ENCODE results near the gene CLDN20.
"Not testable (repeated sequence)": the region's sequence is repeated elsewhere in the genome, so short reads cannot be mapped to it uniquely, and the experiment has no call there.

CLDN20 gene

GRCh38 chr6:155245831-155246230 lies 18.0 kb upstream of the CLDN20 start:
- DNase-seq (ENCODE audit: low read depth) = no peak

- no peak for DNase-seq (ENCODE audit: low read depth)
Observed at GRCh38 chr6:155246825-155247224, 17.0 kb upstream of the CLDN20 start.

GRCh38 chr6:155247618-155248007 lies 16.2 kb upstream of the CLDN20 start:
- DNase-seq (ENCODE audit: low read depth) = no peak

GRCh38 chr6:155248008-155249001 lies 15.5 kb upstream of the CLDN20 start:
- no peak for DNase-seq (ENCODE audit: low read depth)

GRCh38 chr6:155250701-155251381 lies 13.0 kb upstream of the CLDN20 start:
- DNase-seq (ENCODE audit: low read depth) = no peak

GRCh38 chr6:155252581-155252980 lies 11.2 kb upstream of the CLDN20 start:
- no peak for DNase-seq (ENCODE audit: low read depth)

- no peak for DNase-seq (ENCODE audit: low read depth)
Observed at GRCh38 chr6:155253337-155253736, 10.5 kb upstream of the CLDN20 start.

- DNase-seq (ENCODE audit: low read depth) = no peak
Observed at GRCh38 chr6:155254139-155254538, 9.7 kb upstream of the CLDN20 start.

GRCh38 chr6:155256122-155256795 lies 7.6 kb upstream of the CLDN20 start:
- DNase-seq (ENCODE audit: low read depth) = no peak

- no peak for DNase-seq (ENCODE audit: low read depth)
Observed at GRCh38 chr6:155257796-155258195, 6.0 kb upstream of the CLDN20 start.

- DNase-seq (ENCODE audit: low read depth) = no peak
Observed at GRCh38 chr6:155259204-155259603, 4.6 kb upstream of the CLDN20 start.

- no peak for DNase-seq (ENCODE audit: low read depth)
Observed at GRCh38 chr6:155259897-155260296, 3.9 kb upstream of the CLDN20 start.

GRCh38 chr6:155260686-155261085 lies 3.1 kb upstream of the CLDN20 start:
- DNase-seq (ENCODE audit: low read depth) = no peak

GRCh38 chr6:155261111-155261900 lies 2.5 kb upstream of the CLDN20 start:
- no peak for DNase-seq (ENCODE audit: low read depth)

- no peak for DNase-seq (ENCODE audit: low read depth)
Observed at GRCh38 chr6:155262655-155263054, 1.2 kb upstream of the CLDN20 start.

- no peak for DNase-seq (ENCODE audit: low read depth)
Observed at GRCh38 chr6:155264693-155265320, 994 bp downstream of the CLDN20 start.

GRCh38 chr6:155265843-155266535 lies 2.2 kb downstream of the CLDN20 start:
- no peak for DNase-seq (ENCODE audit: low read depth)

- DNase-seq (ENCODE audit: low read depth) = no peak
Observed at GRCh38 chr6:155267411-155267810, 3.6 kb downstream of the CLDN20 start.

GRCh38 chr6:155268088-155268867 lies 4.5 kb downstream of the CLDN20 start:
- DNase-seq (ENCODE audit: low read depth) = not testable (repeated sequence)

GRCh38 chr6:155269765-155270164 lies 6.0 kb downstream of the CLDN20 start:
- no peak for DNase-seq (ENCODE audit: low read depth)

All from activated gamma-delta T cell treated with anti-CD3 and anti-CD28 coated beads, Interleukin-2, amount 50 U/mL, for 16 hours (primary cell).